HepG2 (cell line): ENCODE measurements around the gene TMEM204. TPM values are rescaled to one million over a fixed set of nuclear protein-coding genes. Genes with fewer than 3 reads are reported as not detected.

Source experiments
- AGO1 ChIP-seq: fragments of 200-400 bp; formaldehyde crosslinking; IDR thresholded peaks from 2 replicates; pipeline ENCODE4 v1.6.1; 2017; ENCODE audit warnings: mild to moderate bottlenecking, low read depth, low read length, moderate library complexity; ENCODE audit not compliant: poor library complexity, severe bottlenecking
- BHLHE40 ChIP-seq: IDR thresholded peaks from 2 replicates; pipeline ENCODE4 v1.6.1; 2011; ENCODE audit warnings: low read length, improper control_type of control experiment
- ETV6 ChIP-seq: sonication (generic); formaldehyde crosslinking; conservative IDR thresholded peaks from 2 replicates; pipeline ENCODE4 v1.4.0; 2020; ENCODE audit warnings: missing genetic modification reagents
- GFI1 ChIP-seq: sonication (generic); formaldehyde crosslinking; IDR thresholded peaks from 2 replicates; pipeline ENCODE4 v1.5.0; 2020; ENCODE audit warnings: missing genetic modification reagents, mild to moderate bottlenecking, borderline replicate concordance
- MED1 ChIP-seq: sonication (generic); formaldehyde crosslinking; IDR thresholded peaks from 2 replicates; pipeline ENCODE4 v1.4.0; 2020; ENCODE audit warnings: missing genetic modification reagents
- NCOA1 ChIP-seq: sonication (generic); formaldehyde crosslinking; IDR thresholded peaks from 2 replicates; pipeline ENCODE4 v1.9.0; 2021; ENCODE audit warnings: missing genetic modification reagents
- NR2F2 ChIP-seq: IDR thresholded peaks from 2 replicates; pipeline ENCODE4 v1.6.1; 2012; ENCODE audit warnings: low read depth, inconsistent platforms, borderline replicate concordance
- PRMT3 ChIP-seq: sonication (generic); formaldehyde crosslinking; IDR thresholded peaks from 2 replicates; pipeline ENCODE4 v1.8.1; 2022; ENCODE audit warnings: low read depth, mild to moderate bottlenecking, moderate library complexity, missing genetic modification reagents, borderline replicate concordance
- ZNF557 ChIP-seq: sonication (generic); formaldehyde crosslinking; IDR thresholded peaks from 2 replicates; pipeline ENCODE4 v1.4.0; 2020; ENCODE audit warnings: missing genetic modification reagents
- ZNF83 ChIP-seq: sonication (generic); formaldehyde crosslinking; IDR thresholded peaks from 2 replicates; pipeline ENCODE4 v1.4.0; 2020; ENCODE audit warnings: missing genetic modification reagents, mild to moderate bottlenecking, borderline replicate concordance
- polyA plus RNA-seq, 8 experiments: library from polyadenylated mRNA; depleted of rRNA in 3 of 8; stranded (reverse) in 7 of 8; unstranded in 1 of 8; fragments of >200 nt; fragmentation: Illumina TruSeq in 4 of 8; extraction: Trizol in 4 of 8; gene quantifications; 2 replicates each; pipeline versions ENCODE4 v1.2.1 to v1.2.3, GENCODE V29; 2011 to 2016; ENCODE audit warnings: low read depth in 4 of 8, missing spikeins in 1 of 8, mixed read lengths in 1 of 8; ENCODE audit not compliant: insufficient read depth in 1 of 8
- total RNA-seq, 5 experiments: library from RNA; depleted of rRNA; stranded (reverse); fragments of >200 nt; fragmentation: Illumina TruSeq; extraction: Trizol; gene quantifications; 2 replicates each; pipeline ENCODE4 v1.2.3, GENCODE V29; 2016; ENCODE audit warnings: low read depth in 1 of 5
- TF ChIP-seq, protein P1 (sequence below): sonication (generic); formaldehyde crosslinking; IDR thresholded peaks from 2 replicates; pipeline ENCODE4 v1.4.0; 2020; ENCODE audit warnings: missing genetic modification reagents, borderline replicate concordance
- TF ChIP-seq, protein P2 (sequence below): sonication (generic); formaldehyde crosslinking; IDR thresholded peaks from 2 replicates; pipeline ENCODE4 v1.4.0; 2020; ENCODE audit warnings: mild to moderate bottlenecking, missing genetic modification reagents
- TF ChIP-seq, protein P3 (sequence below): sonication (generic); formaldehyde crosslinking; IDR thresholded peaks from 2 replicates; pipeline ENCODE4 v1.5.0; 2020; ENCODE audit warnings: mild to moderate bottlenecking, missing genetic modification reagents
- TF ChIP-seq, protein P4 (sequence below): sonication (generic); formaldehyde crosslinking; IDR thresholded peaks from 2 replicates; pipeline ENCODE4 v1.8.1; 2023; ENCODE audit warnings: mild to moderate bottlenecking, missing genetic modification reagents

TMEM204 gene
- total and polyA plus RNA-seq, 2 of the 13 experiments (the other 11 are each of a cell fraction or from before 2014, with no cell fraction given) = not detected

DNA sequence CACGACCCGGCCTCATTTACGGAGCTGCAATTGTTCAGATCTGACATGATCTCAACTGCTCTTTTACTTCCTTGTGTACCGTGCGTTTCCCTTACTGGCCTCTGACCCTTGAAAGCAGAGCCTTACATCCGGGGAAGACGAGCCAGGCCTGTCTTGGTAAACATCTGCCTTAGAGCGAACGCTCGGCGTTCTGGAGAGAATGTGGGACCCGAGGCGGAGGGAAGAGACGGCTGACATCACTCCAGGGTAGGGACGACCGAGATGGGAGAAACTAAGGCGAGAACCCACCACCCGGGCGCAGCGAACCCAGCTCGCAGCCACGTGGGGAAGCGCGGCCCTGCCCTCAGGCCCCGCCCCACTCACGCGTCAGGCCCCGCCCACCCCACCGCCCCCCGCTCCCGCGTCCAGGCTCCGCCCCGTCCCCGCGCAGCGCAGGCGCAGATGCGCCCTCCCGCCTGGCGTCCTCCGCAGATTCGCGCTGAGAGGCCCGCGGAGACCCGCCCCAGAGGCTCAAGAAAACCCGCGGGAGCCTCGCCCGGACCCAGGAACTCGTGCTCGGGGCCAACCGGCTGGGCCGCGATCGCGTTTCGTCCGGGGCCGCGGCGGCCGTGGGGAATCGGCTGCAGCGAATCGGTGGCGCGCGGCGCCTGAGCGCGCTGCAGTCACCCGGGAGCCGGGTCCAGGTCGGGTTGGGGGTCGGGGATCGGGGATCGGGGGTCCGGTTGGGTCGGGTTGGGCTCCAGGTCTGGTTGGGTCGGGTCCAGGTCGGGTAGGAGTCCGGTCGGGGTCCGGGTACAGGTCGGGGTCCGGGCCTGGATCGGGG is 40.3 kb upstream of the TMEM204 start, which contains the start of gene TELO2 (continued):
- TF ChIP-seq, protein P1, sequence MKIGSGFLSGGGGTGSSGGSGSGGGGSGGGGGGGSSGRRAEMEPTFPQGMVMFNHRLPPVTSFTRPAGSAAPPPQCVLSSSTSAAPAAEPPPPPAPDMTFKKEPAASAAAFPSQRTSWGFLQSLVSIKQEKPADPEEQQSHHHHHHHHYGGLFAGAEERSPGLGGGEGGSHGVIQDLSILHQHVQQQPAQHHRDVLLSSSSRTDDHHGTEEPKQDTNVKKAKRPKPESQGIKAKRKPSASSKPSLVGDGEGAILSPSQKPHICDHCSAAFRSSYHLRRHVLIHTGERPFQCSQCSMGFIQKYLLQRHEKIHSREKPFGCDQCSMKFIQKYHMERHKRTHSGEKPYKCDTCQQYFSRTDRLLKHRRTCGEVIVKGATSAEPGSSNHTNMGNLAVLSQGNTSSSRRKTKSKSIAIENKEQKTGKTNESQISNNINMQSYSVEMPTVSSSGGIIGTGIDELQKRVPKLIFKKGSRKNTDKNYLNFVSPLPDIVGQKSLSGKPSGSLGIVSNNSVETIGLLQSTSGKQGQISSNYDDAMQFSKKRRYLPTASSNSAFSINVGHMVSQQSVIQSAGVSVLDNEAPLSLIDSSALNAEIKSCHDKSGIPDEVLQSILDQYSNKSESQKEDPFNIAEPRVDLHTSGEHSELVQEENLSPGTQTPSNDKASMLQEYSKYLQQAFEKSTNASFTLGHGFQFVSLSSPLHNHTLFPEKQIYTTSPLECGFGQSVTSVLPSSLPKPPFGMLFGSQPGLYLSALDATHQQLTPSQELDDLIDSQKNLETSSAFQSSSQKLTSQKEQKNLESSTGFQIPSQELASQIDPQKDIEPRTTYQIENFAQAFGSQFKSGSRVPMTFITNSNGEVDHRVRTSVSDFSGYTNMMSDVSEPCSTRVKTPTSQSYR (CRISPR knock-in tag) = no peak
- TF ChIP-seq NR2F2 (peak; percentile 42; the same call in 1 of the 2 replicates), ZNF557 (CRISPR knock-in tag) (no peak), ETV6 (CRISPR knock-in tag) (0 out of 2 replicates have a peak, but pooled peaks have one; percentile 35), PRMT3 (CRISPR knock-in tag) (no peak), BHLHE40 (peak; percentile 12; the same call in 1 of the 2 replicates), AGO1 (no peak), MED1 (peak; percentile 9; the same call in 1 of the 2 replicates), NCOA1 (no peak), ZNF83 (CRISPR knock-in tag) (no peak), GFI1 (CRISPR knock-in tag) (0 out of 2 replicates have a peak, but pooled peaks have one; percentile 24)
- TF ChIP-seq, protein P2, sequence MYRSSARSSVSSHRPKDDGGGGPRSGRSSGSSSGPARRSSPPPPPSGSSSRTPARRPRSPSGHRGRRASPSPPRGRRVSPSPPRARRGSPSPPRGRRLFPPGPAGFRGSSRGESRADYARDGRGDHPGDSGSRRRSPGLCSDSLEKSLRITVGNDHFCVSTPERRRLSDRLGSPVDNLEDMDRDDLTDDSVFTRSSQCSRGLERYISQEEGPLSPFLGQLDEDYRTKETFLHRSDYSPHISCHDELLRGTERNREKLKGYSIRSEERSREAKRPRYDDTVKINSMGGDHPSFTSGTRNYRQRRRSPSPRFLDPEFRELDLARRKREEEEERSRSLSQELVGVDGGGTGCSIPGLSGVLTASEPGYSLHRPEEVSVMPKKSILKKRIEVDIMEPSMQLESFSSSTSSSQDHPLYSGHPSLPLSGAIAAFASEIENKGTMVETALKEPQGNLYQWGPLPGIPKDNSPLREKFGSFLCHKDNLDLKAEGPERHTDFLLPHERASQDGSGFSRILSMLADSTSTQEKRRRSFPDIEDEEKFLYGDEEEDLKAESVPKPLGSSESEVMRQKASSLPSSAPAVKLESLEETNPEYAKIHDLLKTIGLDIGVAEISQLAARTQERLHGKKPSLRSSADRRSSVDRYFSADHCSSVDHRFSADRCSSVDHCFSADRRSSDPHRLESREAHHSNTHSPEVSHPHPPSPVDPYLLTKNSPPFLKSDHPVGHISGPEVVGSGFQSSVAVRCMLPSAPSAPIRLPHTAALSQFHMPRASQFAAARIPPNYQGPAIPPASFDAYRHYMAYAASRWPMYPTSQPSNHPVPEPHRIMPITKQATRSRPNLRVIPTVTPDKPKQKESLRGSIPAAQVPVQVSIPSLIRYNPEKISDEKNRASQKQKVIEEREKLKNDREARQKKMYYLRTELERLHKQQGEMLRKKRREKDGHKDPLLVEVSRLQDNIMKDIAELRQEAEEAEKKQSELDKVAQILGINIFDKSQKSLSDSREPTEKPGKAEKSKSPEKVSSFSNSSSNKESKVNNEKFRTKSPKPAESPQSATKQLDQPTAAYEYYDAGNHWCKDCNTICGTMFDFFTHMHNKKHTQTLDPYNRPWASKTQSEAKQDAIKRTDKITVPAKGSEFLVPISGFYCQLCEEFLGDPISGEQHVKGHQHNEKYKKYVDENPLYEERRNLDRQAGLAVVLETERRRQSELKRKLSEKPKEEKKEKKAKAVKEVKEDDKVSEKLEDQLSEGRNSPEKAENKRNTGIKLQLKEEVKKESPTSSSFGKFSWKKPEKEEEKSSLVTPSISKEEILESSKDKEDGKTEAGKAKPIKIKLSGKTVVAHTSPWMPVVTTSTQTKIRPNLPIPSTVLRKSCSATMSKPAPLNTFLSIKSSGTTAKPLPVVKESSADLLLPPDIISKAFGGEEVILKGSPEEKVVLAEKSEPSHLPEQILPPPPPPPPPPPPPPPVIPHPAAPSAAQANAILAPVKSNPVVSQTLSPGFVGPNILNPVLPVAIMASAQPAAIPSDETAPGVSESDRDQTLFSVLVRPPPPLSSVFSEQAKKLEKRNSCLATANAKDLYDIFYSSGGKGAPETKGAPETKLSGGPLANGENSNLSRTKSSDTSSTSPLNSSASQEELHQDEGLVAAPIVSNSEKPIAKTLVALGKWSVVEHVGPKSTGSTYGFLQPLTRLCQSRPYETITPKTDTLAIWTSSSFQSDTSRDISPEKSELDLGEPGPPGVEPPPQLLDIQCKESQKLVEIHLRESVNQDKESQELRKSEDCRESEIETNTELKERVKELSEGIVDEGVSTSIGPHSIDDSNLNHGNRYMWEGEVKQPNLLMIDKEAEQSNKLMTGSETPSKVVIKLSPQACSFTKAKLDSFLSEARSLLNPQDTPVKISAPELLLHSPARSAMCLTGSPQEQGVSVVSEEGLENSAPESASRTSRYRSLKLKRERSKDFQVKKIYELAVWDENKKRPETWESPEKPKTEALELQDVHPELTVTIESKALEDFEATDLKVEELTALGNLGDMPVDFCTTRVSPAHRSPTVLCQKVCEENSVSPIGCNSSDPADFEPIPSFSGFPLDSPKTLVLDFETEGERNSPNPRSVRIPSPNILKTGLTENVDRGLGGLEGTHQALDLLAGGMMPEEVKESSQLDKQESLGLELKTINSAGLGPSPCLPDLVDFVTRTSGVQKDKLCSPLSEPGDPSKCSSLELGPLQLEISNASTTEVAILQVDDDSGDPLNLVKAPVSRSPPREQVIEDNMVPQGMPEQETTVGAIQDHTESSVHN = no peak
- TF ChIP-seq, protein P3, sequence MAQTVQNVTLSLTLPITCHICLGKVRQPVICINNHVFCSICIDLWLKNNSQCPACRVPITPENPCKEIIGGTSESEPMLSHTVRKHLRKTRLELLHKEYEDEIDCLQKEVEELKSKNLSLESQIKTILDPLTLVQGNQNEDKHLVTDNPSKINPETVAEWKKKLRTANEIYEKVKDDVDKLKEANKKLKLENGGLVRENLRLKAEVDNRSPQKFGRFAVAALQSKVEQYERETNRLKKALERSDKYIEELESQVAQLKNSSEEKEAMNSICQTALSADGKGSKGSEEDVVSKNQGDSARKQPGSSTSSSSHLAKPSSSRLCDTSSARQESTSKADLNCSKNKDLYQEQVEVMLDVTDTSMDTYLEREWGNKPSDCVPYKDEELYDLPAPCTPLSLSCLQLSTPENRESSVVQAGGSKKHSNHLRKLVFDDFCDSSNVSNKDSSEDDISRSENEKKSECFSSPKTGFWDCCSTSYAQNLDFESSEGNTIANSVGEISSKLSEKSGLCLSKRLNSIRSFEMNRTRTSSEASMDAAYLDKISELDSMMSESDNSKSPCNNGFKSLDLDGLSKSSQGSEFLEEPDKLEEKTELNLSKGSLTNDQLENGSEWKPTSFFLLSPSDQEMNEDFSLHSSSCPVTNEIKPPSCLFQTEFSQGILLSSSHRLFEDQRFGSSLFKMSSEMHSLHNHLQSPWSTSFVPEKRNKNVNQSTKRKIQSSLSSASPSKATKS (CRISPR knock-in tag) = no peak
- TF ChIP-seq, protein P4, sequence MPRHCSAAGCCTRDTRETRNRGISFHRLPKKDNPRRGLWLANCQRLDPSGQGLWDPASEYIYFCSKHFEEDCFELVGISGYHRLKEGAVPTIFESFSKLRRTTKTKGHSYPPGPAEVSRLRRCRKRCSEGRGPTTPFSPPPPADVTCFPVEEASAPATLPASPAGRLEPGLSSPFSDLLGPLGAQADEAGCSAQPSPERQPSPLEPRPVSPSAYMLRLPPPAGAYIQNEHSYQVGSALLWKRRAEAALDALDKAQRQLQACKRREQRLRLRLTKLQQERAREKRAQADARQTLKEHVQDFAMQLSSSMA (CRISPR knock-in tag) = 0 out of 2 replicates have a peak, but pooled peaks have one; percentile 55
